ENCODE data around the gene PIGW.

DNA sequence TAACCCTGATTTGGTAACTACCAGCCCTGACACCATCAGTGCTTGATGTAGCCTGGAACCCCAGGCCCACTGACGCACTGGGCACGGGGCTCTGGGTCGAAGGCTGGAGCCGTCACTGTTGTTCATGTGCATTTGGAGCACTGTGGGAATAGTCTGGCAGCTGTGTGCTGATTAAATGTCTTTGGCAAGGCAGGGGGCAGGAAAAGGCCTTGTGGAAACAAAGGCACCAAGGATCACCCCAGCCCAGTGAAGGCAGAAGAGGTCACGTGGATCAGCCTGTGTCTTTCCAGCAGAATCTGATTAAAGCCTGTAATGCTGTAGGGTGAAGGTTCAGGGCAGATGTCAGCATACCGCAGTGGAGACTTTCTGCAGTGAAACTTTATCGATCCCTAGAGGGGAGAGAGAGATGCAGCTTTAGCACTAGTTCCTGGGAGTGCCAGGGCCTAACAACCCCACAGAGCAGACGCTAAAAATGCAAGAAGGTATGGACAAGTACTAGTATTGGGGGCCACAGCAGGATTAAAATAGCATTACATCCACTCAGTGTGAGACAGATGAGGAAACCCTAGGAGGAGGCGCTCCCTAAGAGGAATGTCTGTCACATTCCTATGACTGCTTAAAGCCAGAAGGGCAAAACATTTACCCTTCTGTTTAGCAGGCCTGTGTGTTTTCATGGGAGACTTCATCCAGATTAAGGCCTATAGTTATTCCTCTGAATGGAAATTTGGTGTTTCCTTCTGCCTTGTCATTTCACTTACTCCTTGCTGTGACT, 38.6 kb upstream of the PIGW start:
- no peak for TF ChIP-seq CTCF (IDR thresholded peaks at IDR 0.05)
- no peak for TF ChIP-seq EP300 (IDR thresholded peaks at IDR 0.05)
- TF ChIP-seq POLR2A (IDR thresholded peaks at IDR 0.05), result no peak

Measured in tibial nerve (tissue), 4 donors.